GM12878 (cell line): Measurements from ENCODE around the gene SLC38A5. TPM values are rescaled to one million over a fixed set of nuclear protein-coding genes. Genes with fewer than 3 reads are reported as not detected.

Source experiments
- BACH1 ChIP-seq: fragments of 450-650 bp; IDR thresholded peaks from 2 replicates; pipeline ENCODE4 v1.6.1; 2017; ENCODE audit warnings: mild to moderate bottlenecking, borderline replicate concordance
- CREB1 ChIP-seq: IDR thresholded peaks from 2 replicates; pipeline ENCODE4 v1.6.1; 2012; ENCODE audit warnings: low read depth, mild to moderate bottlenecking, inconsistent platforms
- CTCF ChIP-seq, 3 experiments: IDR thresholded peaks in 2 of 3; conservative IDR thresholded peaks in 1 of 3; 2 replicates each; pipeline ENCODE4 v1.5.1; 2011; ENCODE audit warnings: low read depth in 3 of 3, low read length in 3 of 3, mild to moderate bottlenecking in 3 of 3, control low read depth in 2 of 3, moderate library complexity in 2 of 3, inconsistent platforms in 1 of 3, mixed read lengths in 1 of 3; ENCODE audit not compliant: control insufficient read depth in 2 of 3, insufficient read depth in 1 of 3; ENCODE audit errors: extremely low read depth in 1 of 3
- ESRRA ChIP-seq: IDR thresholded peaks from 2 replicates; pipeline ENCODE4 v1.6.1; 2012; ENCODE audit warnings: mild to moderate bottlenecking, low read length, improper control_type of control experiment
- GABPA ChIP-seq: IDR thresholded peaks from 2 replicates; pipeline ENCODE4 v1.6.1; 2014; ENCODE audit warnings: antibody characterized with exemption, low read depth, mild to moderate bottlenecking, inconsistent platforms
- HDAC6 ChIP-seq: fragments of 200-600 bp; sonication (generic); IDR thresholded peaks from one replicate; pipeline ENCODE4 v1.8.0; 2017; ENCODE audit warnings: antibody characterized with exemption; ENCODE audit not compliant: unreplicated experiment
- IRF3 ChIP-seq: fragments of 450-650 bp; IDR thresholded peaks from 2 replicates; pipeline ENCODE4 v1.6.1; 2014; ENCODE audit warnings: mild to moderate bottlenecking
- MEF2A ChIP-seq: IDR thresholded peaks from 2 replicates; pipeline ENCODE4 v1.6.1; 2011; ENCODE audit warnings: low read depth, mild to moderate bottlenecking, low read length, moderate library complexity; ENCODE audit not compliant: insufficient read depth
- PML ChIP-seq: IDR thresholded peaks from 2 replicates; pipeline ENCODE4 v1.6.1; 2012; ENCODE audit warnings: low read length, inconsistent platforms
- SP1 ChIP-seq: IDR thresholded peaks from one replicate; pipeline ENCODE4 v1.6.1; 2011; ENCODE audit warnings: low read depth, low read length
- SREBF1 ChIP-seq: IDR thresholded peaks from 2 replicates; pipeline ENCODE4 v1.6.1; 2012; ENCODE audit warnings: mild to moderate bottlenecking, low read length
- YY1 ChIP-seq: IDR thresholded peaks from 2 replicates; pipeline ENCODE4 v1.6.1; 2011; ENCODE audit warnings: low read depth, mild to moderate bottlenecking, low read length
- ZNF217 ChIP-seq: fragments of 450-650 bp; IDR thresholded peaks from 2 replicates; pipeline ENCODE4 v1.6.1; 2017; ENCODE audit warnings: antibody characterized with exemption, mild to moderate bottlenecking
- ZNF24 ChIP-seq: fragments of 450-650 bp; IDR thresholded peaks from 2 replicates; pipeline ENCODE4 v1.6.1; 2017; ENCODE audit warnings: antibody characterized with exemption, mild to moderate bottlenecking
- polyA plus RNA-seq, 11 experiments: library from polyadenylated mRNA; depleted of rRNA in 4 of 11; unstranded in 6 of 11; stranded (reverse) in 5 of 11; fragments of >200 nt; fragmentation: Nextera tagmentation in 4 of 11; fragmentation: Illumina TruSeq in 1 of 11; extraction: Ambion mirVana in 4 of 11; extraction: Trizol in 1 of 11; gene quantifications; 1 replicate in 1 of 11; 2 replicates in 10 of 11; pipeline versions ENCODE4 v1.2.1 to v1.2.3, GENCODE V29; 2011 to 2016; ENCODE audit warnings: inconsistent platforms in 2 of 11, missing spikeins in 2 of 11, low read depth in 1 of 11
- total RNA-seq, 4 experiments: library from RNA; depleted of rRNA in 3 of 4; stranded (reverse); fragments of >200 nt in 3 of 4; fragmentation: Illumina TruSeq in 1 of 4; extraction: Trizol in 1 of 4; gene quantifications; 2 replicates each; pipeline versions ENCODE4 v1.2.1 to v1.2.3, GENCODE V29; 2013 to 2021
- TF ChIP-seq, protein P1 (sequence below): fragments of 450-650 bp; conservative IDR thresholded peaks from 2 replicates; pipeline ENCODE4 v1.6.1; 2017; ENCODE audit warnings: mild to moderate bottlenecking, moderate library complexity
- TF ChIP-seq, protein P2 (sequence below): fragments of 450-650 bp; formaldehyde crosslinking; IDR thresholded peaks from 2 replicates; pipeline ENCODE4 v1.4.0; 2022; ENCODE audit warnings: mild to moderate bottlenecking, moderate library complexity
- TF ChIP-seq, protein P3 (sequence below): fragments of 450-650 bp; IDR thresholded peaks from 2 replicates; pipeline ENCODE4 v1.6.1; 2017; ENCODE audit warnings: mild to moderate bottlenecking, moderate library complexity

Gene SLC38A5
- total and polyA plus RNA-seq, 10 of the 15 experiments (the other 5 are each of a cell fraction or from before 2014, with no cell fraction given): 4.2 to 108 (median 70.6) TPM

GRCh38 chrX:48475774-48476577 lies 5.9 kb upstream of the SLC38A5 start, which contains the start of gene FTSJ1 (continued):
- TF ChIP-seq ZNF24 (no peak), ZNF217 (no peak), SREBF1 (peak; percentile 39), CREB1 (peak; percentile 98), BACH1 (no peak), SP1 (no peak), YY1 (peak; percentile 98), IRF3 (no peak), ESRRA (no peak), MEF2A (no peak), GABPA (peak; percentile 38; the same call in 1 of the 2 replicates), PML (no peak; the same call in 1 of the 2 replicates), CTCF (IDR thresholded peaks at IDR 0.05 in 2 of 3, conservative IDR thresholded peaks at IDR 0.05 in 1 of 3; ENCODE audit: control insufficient read depth in 2 of 3, extremely low read depth in 1 of 3, insufficient read depth in 1 of 3, low read depth in 3 of 3, low read length in 3 of 3) (no peak; a peak in 1 of 6 replicates), HDAC6 (no peak)
- TF ChIP-seq, protein P1, sequence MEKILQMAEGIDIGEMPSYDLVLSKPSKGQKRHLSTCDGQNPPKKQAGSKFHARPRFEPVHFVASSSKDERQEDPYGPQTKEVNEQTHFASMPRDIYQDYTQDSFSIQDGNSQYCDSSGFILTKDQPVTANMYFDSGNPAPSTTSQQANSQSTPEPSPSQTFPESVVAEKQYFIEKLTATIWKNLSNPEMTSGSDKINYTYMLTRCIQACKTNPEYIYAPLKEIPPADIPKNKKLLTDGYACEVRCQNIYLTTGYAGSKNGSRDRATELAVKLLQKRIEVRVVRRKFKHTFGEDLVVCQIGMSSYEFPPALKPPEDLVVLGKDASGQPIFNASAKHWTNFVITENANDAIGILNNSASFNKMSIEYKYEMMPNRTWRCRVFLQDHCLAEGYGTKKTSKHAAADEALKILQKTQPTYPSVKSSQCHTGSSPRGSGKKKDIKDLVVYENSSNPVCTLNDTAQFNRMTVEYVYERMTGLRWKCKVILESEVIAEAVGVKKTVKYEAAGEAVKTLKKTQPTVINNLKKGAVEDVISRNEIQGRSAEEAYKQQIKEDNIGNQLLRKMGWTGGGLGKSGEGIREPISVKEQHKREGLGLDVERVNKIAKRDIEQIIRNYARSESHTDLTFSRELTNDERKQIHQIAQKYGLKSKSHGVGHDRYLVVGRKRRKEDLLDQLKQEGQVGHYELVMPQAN: peak; percentile 77
- TF ChIP-seq, protein P2, sequence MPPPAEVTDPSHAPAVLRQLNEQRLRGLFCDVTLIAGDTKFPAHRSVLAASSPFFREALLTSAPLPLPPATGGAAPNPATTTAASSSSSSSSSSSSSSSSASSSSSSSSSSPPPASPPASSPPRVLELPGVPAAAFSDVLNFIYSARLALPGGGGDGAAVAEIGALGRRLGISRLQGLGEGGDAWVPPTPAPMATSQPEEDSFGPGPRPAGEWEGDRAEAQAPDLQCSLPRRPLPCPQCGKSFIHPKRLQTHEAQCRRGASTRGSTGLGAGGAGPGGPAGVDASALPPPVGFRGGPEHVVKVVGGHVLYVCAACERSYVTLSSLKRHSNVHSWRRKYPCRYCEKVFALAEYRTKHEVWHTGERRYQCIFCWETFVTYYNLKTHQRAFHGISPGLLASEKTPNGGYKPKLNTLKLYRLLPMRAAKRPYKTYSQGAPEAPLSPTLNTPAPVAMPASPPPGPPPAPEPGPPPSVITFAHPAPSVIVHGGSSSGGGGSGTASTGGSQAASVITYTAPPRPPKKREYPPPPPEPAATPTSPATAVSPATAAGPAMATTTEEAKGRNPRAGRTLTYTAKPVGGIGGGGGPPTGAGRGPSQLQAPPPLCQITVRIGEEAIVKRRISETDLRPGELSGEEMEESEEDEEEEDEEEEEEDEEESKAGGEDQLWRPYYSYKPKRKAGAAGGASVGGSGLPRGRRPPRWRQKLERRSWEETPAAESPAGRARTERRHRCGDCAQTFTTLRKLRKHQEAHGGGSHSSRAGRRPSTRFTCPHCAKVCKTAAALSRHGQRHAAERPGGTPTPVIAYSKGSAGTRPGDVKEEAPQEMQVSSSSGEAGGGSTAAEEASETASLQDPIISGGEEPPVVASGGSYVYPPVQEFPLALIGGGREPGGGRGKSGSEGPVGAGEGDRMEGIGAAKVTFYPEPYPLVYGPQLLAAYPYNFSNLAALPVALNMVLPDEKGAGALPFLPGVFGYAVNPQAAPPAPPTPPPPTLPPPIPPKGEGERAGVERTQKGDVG: no peak
- TF ChIP-seq, protein P3, sequence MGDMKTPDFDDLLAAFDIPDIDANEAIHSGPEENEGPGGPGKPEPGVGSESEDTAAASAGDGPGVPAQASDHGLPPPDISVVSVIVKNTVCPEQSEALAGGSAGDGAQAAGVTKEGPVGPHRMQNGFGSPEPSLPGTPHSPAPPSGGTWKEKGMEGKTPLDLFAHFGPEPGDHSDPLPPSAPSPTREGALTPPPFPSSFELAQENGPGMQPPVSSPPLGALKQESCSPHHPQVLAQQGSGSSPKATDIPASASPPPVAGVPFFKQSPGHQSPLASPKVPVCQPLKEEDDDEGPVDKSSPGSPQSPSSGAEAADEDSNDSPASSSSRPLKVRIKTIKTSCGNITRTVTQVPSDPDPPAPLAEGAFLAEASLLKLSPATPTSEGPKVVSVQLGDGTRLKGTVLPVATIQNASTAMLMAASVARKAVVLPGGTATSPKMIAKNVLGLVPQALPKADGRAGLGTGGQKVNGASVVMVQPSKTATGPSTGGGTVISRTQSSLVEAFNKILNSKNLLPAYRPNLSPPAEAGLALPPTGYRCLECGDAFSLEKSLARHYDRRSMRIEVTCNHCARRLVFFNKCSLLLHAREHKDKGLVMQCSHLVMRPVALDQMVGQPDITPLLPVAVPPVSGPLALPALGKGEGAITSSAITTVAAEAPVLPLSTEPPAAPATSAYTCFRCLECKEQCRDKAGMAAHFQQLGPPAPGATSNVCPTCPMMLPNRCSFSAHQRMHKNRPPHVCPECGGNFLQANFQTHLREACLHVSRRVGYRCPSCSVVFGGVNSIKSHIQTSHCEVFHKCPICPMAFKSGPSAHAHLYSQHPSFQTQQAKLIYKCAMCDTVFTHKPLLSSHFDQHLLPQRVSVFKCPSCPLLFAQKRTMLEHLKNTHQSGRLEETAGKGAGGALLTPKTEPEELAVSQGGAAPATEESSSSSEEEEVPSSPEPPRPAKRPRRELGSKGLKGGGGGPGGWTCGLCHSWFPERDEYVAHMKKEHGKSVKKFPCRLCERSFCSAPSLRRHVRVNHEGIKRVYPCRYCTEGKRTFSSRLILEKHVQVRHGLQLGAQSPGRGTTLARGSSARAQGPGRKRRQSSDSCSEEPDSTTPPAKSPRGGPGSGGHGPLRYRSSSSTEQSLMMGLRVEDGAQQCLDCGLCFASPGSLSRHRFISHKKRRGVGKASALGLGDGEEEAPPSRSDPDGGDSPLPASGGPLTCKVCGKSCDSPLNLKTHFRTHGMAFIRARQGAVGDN: peak; percentile 28; the same call in 1 of the 2 replicates
